GM19239 (cell line): ENCODE results near the gene ZNF213.
A peak's percentile ranks its signal among the peaks of the same experiment; 100 is the strongest.

Experiments
- DNase-seq: peaks from one replicate; pipeline ENCODE4 v3.0.0; 2011; ENCODE audit warnings: low spot score; ENCODE audit not compliant: insufficient read length
- FAIRE-seq: peaks from 2 replicates; lab custom pipeline; 2011; peaks lifted over from hg19 to GRCh38; lab: Jason Lieb, UNC

The ZNF213 gene

GRCh38 chr16:3187798-3188674, 53.2 kb downstream of the ZNF213 start, which contains the start of gene OR1F1:
Gene OR1F1, plus strand, starts transcription at chr16:3188204.
- FAIRE-seq = peak; percentile 83
- no peak for DNase-seq

- no peak for FAIRE-seq
- no peak for DNase-seq
These were observed 53.8 kb downstream of the ZNF213 start for GRCh38 chr16:3188675-3188924.

GRCh38 chr16:3188925-3189825, 54.3 kb downstream of the ZNF213 start:
- FAIRE-seq (peak; percentile 63), DNase-seq (no peak)

- FAIRE-seq (no peak), DNase-seq (no peak)
These were observed 55.0 kb downstream of the ZNF213 start for GRCh38 chr16:3189869-3190268.

- FAIRE-seq (no peak), DNase-seq (no peak)
These were observed 56.1 kb downstream of the ZNF213 start for GRCh38 chr16:3190949-3191353.
